HUES64 (cell line): ENCODE results near the gene LTBP4.
"Not testable (repeated sequence)": the region's sequence is repeated elsewhere in the genome, so short reads cannot be mapped to it uniquely, and the experiment has no call there.

ENCODE experiments used
- H3K27ac ChIP-seq: 2 replicates; pipeline ENCODE4 v1.7.0; 2013; ENCODE audit warnings: low read depth, low read length, inconsistent platforms
- H3K27me3 ChIP-seq: 2 replicates; pipeline ENCODE4 v1.6.1; 2013; ENCODE audit warnings: mild to moderate bottlenecking, low read length; ENCODE audit not compliant: insufficient read depth
- H3K36me3 ChIP-seq: 2 replicates; pipeline ENCODE4 v1.6.1; 2013; ENCODE audit warnings: mild to moderate bottlenecking, low read length; ENCODE audit not compliant: insufficient read depth
- H3K4me1 ChIP-seq: 2 replicates; pipeline ENCODE4 v1.6.1; 2013; ENCODE audit warnings: mild to moderate bottlenecking, low read length, moderate library complexity; ENCODE audit not compliant: insufficient read depth
- H3K4me3 ChIP-seq: 2 replicates; pipeline ENCODE4 v1.5.1; 2013; ENCODE audit warnings: mild to moderate bottlenecking, low read length, moderate library complexity
- H3K9ac ChIP-seq: 2 replicates; pipeline ENCODE4 v1.6.1; 2013; ENCODE audit warnings: mild to moderate bottlenecking, low read depth, low read length
- H3K9me3 ChIP-seq: 2 replicates; pipeline ENCODE4 v1.6.1; 2013; ENCODE audit warnings: low read depth, low read length; ENCODE audit not compliant: insufficient read depth
- WGBS: fragments of 150-250, 120-280 bp; methylation state at CpG from one replicate; pipeline ENCODE4 v1.1.7; 2013; ENCODE audit warnings: missing lambda C conversion rate; 5-methylcytosine and 5-hydroxymethylcytosine counted together

LTBP4 gene

GRCh38 chr19:40640744-40641143 lies 39.6 kb downstream of the LTBP4 start:
- H3K9ac ChIP-seq = no peak overlapping the region
- H3K27ac ChIP-seq = no peak overlapping the region
- no peaks in the 10 kb centered on the region for H3K36me3 ChIP-seq
- WGBS = 61% methylated on average over 5 of the region's 5 CpGs
- H3K27me3 ChIP-seq = peaks cover 5% of the 10 kb centered on the region; the same call in 1 of the 2 replicates
- H3K4me1 ChIP-seq = peaks cover 3% of the 10 kb centered on the region; the same call in 1 of the 2 replicates
- H3K4me3 ChIP-seq = no peak overlapping the region
- H3K9me3 ChIP-seq = no peaks in the 10 kb centered on the region

- Histone ChIP-seq H3K27ac (no peak overlapping the region), H3K36me3 (no peaks in the 10 kb centered on the region), H3K9me3 (no peaks in the 10 kb centered on the region), H3K4me3 (no peak overlapping the region), H3K4me1 (peaks cover 3% of the 10 kb centered on the region; the same call in 1 of the 2 replicates), H3K9ac (no peak overlapping the region), H3K27me3 (no peaks in the 10 kb centered on the region)
- WGBS = 95% methylated on average over 6 of the region's 7 CpGs
Measured at GRCh38 chr19:40641281-40641680, 40.1 kb downstream of the LTBP4 start.

GRCh38 chr19:40642051-40642706 lies 41.0 kb downstream of the LTBP4 start:
- H3K36me3 ChIP-seq = no peaks in the 10 kb centered on the region
- H3K27ac ChIP-seq = no peak overlapping the region
- no peak overlapping the region for H3K9ac ChIP-seq
- H3K4me3 ChIP-seq = no peak overlapping the region
- 95% methylated on average over 18 of the region's 18 CpGs for WGBS
- no peaks in the 10 kb centered on the region for H3K9me3 ChIP-seq
- peaks cover 3% of the 10 kb centered on the region; the same call in 1 of the 2 replicates for H3K4me1 ChIP-seq
- no peaks in the 10 kb centered on the region for H3K27me3 ChIP-seq

- H3K9ac ChIP-seq = no peak overlapping the region
- H3K4me3 ChIP-seq = no peak overlapping the region
- no peaks in the 10 kb centered on the region for H3K27me3 ChIP-seq
- H3K9me3 ChIP-seq = no peaks in the 10 kb centered on the region
- H3K4me1 ChIP-seq = peaks cover 3% of the 10 kb centered on the region; the same call in 1 of the 2 replicates
- H3K27ac ChIP-seq = no peak overlapping the region
- WGBS = 96% methylated on average over 8 of the region's 8 CpGs
- no peaks in the 10 kb centered on the region for H3K36me3 ChIP-seq
Measured at GRCh38 chr19:40642757-40643305, 41.7 kb downstream of the LTBP4 start.

GRCh38 chr19:40646743-40647254 lies 45.6 kb downstream of the LTBP4 start:
- 93% methylated on average over 5 of the region's 5 CpGs for WGBS
- Histone ChIP-seq H3K4me1 (no peaks in the 10 kb centered on the region), H3K36me3 (no peaks in the 10 kb centered on the region), H3K27me3 (no peaks in the 10 kb centered on the region), H3K9ac (no peak overlapping the region), H3K4me3 (no peak overlapping the region), H3K9me3 (no peaks in the 10 kb centered on the region), H3K27ac (no peak overlapping the region)

DNA sequence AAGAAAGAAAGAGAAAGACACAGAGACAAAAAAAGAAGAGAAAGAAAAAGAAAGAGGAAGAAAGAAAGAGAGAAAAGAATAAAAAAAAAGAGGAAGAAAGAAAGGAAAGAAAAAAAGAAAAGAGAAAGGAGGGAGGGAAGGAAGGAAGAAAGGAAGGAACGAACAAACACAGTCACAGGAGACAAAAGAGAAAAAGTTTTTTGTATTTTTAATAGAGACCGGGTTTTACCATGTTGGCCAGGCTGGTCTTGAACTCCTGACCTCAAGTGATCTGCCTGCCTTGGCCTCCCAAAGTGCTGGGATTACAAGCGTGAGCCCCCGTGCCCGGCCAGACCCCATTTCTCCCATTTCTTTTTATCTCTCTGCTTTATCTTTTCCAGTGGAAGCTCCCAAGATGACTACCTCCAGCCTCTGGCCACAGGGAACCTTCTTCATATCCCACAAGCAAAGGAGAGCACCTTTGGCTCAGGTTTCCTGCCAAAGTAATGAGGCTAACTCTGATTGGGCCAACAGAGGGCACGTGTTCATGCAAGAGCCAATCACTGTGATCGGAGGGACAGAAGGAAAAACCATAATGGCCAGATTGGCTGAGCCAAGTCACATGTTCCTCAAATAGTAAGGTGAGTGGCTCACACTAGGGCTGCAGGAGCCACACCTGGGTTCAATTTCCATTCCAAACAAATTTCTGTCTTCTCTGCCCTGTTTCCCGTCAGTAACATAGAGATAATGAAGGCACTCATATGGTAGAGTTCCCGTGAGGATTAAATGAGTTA lies 48.9 kb downstream of the LTBP4 start:
- H3K36me3 ChIP-seq, H3K4me3 ChIP-seq, H3K9ac ChIP-seq, H3K9me3 ChIP-seq, H3K27ac ChIP-seq, H3K27me3 ChIP-seq, H3K4me1 ChIP-seq: not testable (repeated sequence)
- WGBS = 90% methylated on average over 9 of the region's 9 CpGs

GRCh38 chr19:40650749-40651305 lies 49.7 kb downstream of the LTBP4 start:
- H3K9ac ChIP-seq = no peak overlapping the region
- H3K27ac ChIP-seq = no peak overlapping the region

GRCh38 chr19:40652303-40652702 lies 51.1 kb downstream of the LTBP4 start:
- not testable (repeated sequence) for H3K27ac ChIP-seq, H3K4me1 ChIP-seq, H3K9me3 ChIP-seq, H3K36me3 ChIP-seq, H3K4me3 ChIP-seq, H3K9ac ChIP-seq, H3K27me3 ChIP-seq
- WGBS = 94% methylated on average over 9 of the region's 11 CpGs

More at GRCh38 chr19:40650749-40651305, 49.7 kb downstream of the LTBP4 start:
- Histone ChIP-seq H3K4me1 (no peaks in the 10 kb centered on the region), H3K9me3 (no peaks in the 10 kb centered on the region), H3K4me3 (no peak overlapping the region), H3K36me3 (no peaks in the 10 kb centered on the region), H3K27me3 (no peaks in the 10 kb centered on the region)
- 92% methylated on average over 8 of the region's 8 CpGs for WGBS

- WGBS = 94% methylated on average over 7 of the region's 7 CpGs
- H3K27me3 ChIP-seq, H3K27ac ChIP-seq, H3K36me3 ChIP-seq, H3K4me1 ChIP-seq, H3K4me3 ChIP-seq, H3K9ac ChIP-seq, H3K9me3 ChIP-seq: not testable (repeated sequence)
Measured at GRCh38 chr19:40655684-40656083, 54.5 kb downstream of the LTBP4 start.

DNA sequence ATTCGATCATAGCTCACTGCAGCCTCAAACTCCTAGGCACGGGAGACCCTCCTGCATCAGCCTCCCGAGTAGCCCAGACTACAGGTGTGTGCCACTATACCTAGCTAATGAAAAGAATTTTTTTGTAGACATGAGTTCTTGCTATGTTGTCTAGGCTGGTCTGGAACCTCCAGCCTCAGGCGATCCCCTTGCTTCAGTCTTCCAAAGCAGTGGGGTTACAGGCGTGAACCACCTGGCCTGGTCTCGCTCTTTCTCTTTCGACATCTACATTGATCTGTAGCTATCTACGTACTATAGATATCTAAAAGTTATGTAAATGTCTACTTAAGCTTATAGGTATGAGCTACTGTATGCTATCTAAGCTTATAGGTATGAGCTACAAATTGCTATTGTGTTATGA lies 56.9 kb downstream of the LTBP4 start:
- H3K27me3 ChIP-seq = no peaks in the 10 kb centered on the region
- H3K27ac ChIP-seq = no peak overlapping the region
- H3K9me3 ChIP-seq = no peaks in the 10 kb centered on the region
- H3K4me3 ChIP-seq = no peak overlapping the region
- no peaks in the 10 kb centered on the region for H3K36me3 ChIP-seq
- no peaks in the 10 kb centered on the region for H3K4me1 ChIP-seq
- H3K9ac ChIP-seq = no peak overlapping the region
- 98% methylated on average over 6 of the region's 8 CpGs for WGBS

- Histone ChIP-seq H3K9me3 (no peaks in the 10 kb centered on the region), H3K9ac (no peak overlapping the region), H3K27me3 (no peaks in the 10 kb centered on the region), H3K36me3 (no peaks in the 10 kb centered on the region), H3K27ac (no peak overlapping the region), H3K4me1 (no peaks in the 10 kb centered on the region), H3K4me3 (no peak overlapping the region)
- 90% methylated on average over 5 of the region's 5 CpGs for WGBS
Measured at GRCh38 chr19:40659116-40659515, 57.9 kb downstream of the LTBP4 start.
